ENCODE results near the gene ROCK2.

DNA sequence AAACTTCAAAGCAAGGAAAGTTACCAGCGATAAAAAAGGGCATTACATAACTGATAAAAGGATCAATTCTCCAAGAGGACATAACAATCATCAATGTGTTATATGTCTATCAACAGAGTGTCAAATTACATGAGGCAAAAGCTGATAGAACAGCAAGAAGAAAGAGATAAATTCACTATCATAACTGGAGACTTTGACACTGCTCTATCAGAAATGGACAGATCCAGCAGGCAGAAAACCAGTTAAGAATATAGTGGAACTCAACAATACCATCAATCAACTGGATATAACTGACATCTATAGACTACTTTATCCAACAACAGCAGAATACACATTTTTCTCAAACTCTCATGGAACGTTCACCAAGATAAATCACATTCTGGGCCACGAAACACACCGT, 65.0 kb downstream of the ROCK2 start:
- TF ChIP-seq CTCF (IDR thresholded peaks at IDR 0.05; ENCODE audit: low read depth, low read length, missing input control), result no peak
- no peak for TF ChIP-seq YY1 (IDR thresholded peaks at IDR 0.05)
